Right kidney (tissue), 1 donor: ENCODE measurements around the gene GSTA2.
"Not testable (repeated sequence)": the region's sequence is repeated elsewhere in the genome, so short reads cannot be mapped to it uniquely, and the experiment has no call there.

ENCODE experiments used
- DNase-seq: peaks from one replicate; pipeline ENCODE4 v3.0.0-alpha.2; 2016

Gene GSTA2

GRCh38 chr6:52725535-52726192 is 37.6 kb downstream of the GSTA2 start:
- DNase-seq, result no peak

DNA sequence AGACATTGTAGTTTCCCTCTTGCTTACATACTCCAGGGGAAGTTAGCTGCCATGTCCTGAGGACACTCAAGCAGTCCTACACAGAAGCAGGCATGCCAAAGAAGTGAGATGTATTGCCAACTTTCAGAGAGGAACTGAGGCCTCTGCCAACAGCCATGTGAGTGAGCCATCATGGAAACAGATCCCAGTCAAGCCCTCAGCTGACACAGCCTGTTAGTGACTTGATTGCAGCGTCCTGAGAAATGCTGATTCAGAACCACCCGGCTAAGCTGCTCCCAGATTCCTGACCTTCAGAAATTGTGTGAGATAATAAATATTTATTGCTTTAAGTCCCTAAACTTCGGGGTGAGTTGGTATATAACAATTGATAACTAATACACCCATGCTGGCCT is 38.1 kb downstream of the GSTA2 start:
- DNase-seq, result no peak

GRCh38 chr6:52724406-52725121 is 38.7 kb downstream of the GSTA2 start:
- DNase-seq, result peak; percentile 21

DNA sequence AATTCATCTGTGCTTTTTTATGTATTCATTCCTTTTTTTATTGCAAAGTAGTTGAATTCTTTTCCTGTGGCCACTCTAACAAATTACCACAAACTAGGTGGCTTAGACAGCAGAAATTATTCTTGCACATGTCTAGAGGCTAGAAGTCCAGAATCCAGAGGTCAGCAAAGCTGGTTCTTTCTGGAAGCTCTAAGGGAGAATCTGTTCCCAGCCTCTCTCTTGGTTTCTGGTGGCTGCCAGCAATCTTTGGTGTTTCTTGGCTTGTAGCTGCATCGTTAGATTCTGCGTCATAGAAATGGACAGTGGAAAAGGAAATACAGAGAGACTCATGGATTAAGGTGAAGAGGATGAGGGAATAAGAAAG is 39.3 kb downstream of the GSTA2 start:
- DNase-seq, result peak; percentile 13

DNA sequence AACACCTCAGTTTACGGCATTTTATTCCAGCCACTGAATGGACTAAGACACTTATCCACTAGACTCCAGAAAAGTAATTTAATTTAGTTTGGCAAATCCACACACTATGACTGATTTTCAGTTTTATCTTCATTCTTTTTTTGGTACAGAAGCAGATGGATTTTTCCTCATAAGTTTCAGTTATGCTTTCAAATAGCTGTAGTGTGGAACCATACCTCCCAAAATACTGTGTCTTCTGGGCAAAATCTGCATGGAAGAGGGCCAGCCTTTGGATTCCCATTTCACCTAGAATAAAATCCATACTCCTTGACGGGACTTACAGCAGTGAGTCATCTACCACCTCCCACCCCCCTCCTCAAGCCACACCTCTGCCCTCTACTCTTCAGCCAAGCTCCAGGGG is 43.0 kb downstream of the GSTA2 start:
- no peak for DNase-seq

DNA sequence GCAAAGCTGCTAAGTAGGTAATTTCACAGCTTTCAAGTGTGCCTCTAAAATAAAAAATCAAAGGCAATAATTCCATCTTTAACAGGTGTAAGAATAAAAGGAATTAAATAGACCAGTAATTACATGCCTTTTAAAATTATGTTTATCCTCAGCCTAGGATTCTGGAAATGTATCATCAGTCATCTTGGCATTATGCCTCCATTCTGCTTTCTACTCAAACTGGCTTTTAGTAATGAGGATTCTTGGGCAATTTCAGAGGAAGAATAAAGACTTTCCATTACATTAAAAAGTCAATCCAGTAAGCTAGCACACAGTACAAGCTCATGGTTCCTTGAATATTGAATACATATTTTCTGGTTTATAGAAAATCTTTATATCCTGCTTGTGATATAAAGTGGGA is 44.7 kb downstream of the GSTA2 start:
- DNase-seq, result no peak

DNA sequence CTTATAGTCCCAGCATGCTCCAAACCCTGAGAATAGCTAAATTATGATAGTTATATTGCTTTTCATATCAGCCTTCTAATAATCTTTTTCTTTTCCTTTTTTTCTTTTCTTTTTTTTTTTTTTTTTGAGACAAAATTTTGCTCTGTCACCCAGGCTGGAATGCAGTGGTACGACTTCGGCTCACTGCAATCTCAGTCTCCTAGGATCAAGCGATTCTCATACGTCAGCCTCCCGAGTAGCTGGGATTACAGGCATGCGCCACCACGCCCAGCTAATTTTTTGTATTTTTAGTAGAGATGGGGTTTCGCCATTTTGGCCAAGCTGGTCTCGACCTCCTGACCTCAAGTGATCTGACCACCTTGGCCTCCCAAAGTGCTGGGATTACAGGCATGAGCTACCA is 48.5 kb downstream of the GSTA2 start:
- not testable (repeated sequence) for DNase-seq

- DNase-seq, result no peak
These were observed 51.1 kb downstream of the GSTA2 start for GRCh38 chr6:52712136-52712535.

DNA sequence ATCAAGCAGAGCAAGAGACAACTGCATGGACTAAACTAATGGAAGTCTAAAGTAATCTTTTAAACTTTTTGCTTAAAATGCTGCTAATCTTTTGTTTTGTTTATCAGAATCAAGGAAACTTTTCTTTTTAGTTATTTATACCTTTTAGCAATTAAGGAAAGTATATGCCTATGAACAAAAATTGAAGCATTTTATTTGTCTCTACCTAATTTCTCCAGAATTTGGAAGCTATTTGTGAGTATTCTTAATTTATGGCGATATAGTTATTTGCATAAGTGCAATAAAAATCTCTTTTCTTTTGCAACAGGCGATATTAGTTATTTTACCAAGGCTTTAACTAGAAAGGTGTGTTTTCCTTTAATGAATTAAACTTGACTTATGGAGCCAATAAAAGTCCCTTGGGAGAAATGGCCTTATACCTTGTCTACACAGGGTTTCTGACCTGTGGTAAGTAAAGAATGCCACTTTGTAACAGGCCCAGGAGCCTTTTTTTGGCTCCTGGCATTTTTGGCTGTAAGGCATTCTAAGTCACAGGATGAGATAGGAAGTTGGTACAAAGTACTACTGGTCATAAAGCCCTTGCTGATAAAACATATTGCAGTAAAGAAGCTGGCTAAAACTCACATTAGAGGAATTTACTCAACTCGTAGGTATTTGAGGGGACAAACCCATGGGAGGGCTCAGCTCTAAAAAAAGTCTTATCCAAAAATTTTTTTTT is 55.2 kb downstream of the GSTA2 start:
- no peak for DNase-seq

DNA sequence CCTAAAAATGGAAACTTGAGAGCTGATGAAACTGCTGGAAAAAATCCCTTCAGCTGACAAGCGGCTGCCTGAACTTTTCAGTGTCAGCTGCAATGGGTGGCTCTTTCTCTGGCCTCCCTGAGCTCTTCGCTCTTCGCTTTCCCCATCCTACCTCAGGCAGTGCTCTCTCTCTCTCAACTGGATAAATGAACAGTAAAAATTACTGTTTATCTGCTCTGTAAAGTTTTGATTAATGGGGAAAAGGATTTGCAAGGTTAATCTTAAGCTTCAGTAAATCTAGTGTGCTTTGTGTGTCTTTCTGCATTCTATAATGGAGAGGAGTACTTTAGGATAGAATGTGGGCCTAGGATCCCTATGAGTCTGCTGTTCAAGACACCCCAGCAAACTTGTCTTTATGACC is 57.3 kb downstream of the GSTA2 start:
- no peak for DNase-seq

DNA sequence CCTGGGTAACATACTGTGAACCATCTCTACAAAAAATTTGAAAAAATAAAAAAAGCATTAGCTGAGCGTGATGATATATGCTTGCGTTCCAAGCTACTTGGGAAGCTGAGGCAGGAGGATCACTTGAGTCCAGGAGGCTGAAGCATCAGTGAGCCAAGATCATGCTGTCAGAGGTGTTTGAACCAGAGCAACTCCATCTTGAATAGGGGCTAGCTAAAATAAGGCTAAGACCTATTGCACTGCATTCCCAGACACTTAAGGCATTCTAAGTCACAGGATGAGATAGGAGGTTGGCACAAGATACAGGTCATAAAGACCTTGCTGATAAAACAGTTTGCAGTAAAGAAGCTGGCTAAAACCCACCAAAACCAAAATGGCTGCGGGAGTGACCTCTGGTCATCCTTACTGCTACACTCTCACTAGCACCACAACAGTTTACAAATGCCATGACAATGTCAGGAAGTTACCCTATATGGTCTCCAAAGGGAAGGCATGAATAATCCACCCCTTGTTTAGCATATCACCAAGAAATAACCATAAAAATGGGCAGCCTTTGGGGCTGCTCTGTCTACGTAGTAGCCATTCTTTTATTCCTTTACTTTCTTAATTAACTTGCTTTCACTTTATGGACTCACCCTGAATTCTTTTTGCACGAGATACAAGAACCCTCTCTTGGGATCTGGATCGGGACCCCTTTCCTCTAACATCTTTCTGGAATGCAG is 58.3 kb downstream of the GSTA2 start:
- DNase-seq, result not testable (repeated sequence)

DNA sequence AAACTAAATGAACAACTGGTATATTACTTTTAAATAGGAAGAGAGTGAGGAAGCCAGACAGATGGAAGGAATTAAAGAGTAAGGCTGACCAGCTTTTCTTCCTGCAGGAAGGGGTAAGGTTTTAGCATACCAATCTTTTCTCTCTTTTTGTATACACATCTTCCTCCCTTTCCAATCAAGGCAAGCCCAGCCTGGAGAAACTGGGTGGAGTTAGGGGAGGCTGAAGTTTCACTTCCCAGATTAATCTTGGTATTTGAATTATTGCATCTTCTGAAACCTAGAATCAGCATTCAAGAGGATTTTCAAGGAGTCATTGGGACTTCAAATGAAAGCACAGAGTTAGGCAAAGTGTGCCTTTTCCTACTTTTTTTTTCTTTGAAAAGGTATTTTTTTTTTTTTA is 59.2 kb downstream of the GSTA2 start:
- DNase-seq, result no peak
